ENCODE results near the gene PRR27. TPM values are rescaled to one million over a fixed set of nuclear protein-coding genes. Genes with fewer than 3 reads are reported as not detected.
A peak's percentile ranks its signal among the peaks of the same experiment; 100 is the strongest.
"Not testable (repeated sequence)": the region's sequence is repeated elsewhere in the genome, so short reads cannot be mapped to it uniquely, and the experiment has no call there.

Gene PRR27
- total RNA-seq, 1 experiment from 2014 or later: not detected

DNA sequence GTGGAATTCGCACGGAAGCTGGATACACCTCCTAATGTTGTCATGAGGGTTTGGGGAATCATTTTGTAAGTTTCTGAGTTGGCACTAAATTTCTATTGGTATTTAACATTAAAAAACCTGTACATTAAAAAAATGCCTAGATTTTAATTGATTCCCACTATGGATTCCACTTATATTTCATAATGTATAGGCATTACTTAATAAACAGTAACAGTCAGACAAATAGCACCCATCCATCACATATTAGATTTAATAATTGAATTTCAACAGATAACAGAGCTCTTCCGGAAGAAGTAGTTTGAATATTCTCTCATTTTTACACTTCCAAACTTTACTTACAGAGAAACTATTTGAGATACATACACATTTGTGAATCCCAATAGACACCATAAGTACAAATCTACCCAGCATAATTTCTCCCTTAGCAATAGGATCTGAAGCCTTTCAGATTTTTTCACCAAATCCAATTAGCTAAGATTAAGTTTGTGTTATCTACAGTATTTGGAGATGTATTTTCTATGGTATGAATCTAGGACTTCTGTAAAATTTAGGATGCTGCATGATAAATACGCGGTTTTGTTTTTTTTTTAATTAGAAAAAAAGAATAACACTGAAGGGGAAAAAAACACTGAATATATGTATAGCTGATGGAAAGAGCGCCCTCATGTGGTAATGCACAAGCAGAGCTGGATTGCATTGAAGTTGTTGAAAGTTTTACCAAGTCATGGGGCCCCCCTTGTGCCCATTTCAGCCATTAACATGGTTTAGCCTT, 29.3 kb downstream of the PRR27 start:
- H3K27me3 ChIP-seq: no peaks in the 10 kb centered on the region
- DNase-seq: peak; percentile 30 to 77
- no peak overlapping the region for H3K27ac ChIP-seq
- H3K9me3 ChIP-seq (replicated peaks): no peaks in the 10 kb centered on the region
- H3K4me1 ChIP-seq: no peaks in the 10 kb centered on the region
- H3K4me3 ChIP-seq: no peak overlapping the region
- H3K36me3 ChIP-seq: no peaks in the 10 kb centered on the region

DNA sequence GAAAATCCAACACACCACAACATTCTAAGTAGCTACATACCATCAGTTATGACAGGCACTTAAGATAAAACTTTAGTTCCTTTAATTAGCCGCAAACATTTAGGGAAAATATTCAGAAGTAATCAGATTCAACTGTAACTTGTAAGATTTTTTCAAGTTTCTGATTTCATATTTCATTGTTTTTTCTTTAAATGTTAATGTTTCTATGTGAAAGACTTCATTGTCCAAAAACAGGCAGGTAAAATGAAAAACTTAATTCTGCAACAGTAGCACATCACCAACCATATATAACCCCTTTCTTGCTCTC, 29.9 kb downstream of the PRR27 start:
- H3K9me3 ChIP-seq (replicated peaks): no peaks in the 10 kb centered on the region
- no peaks in the 10 kb centered on the region for H3K27me3 ChIP-seq
- H3K27ac ChIP-seq: no peak overlapping the region
- no peaks in the 10 kb centered on the region for H3K36me3 ChIP-seq
- DNase-seq: no peak
- no peak overlapping the region for H3K4me3 ChIP-seq
- no peaks in the 10 kb centered on the region for H3K4me1 ChIP-seq

GRCh38 chr4:70187216-70187615, 33.2 kb downstream of the PRR27 start:
- DNase-seq: no peak
- no peak overlapping the region for H3K27ac ChIP-seq

GRCh38 chr4:70190579-70190978, 36.5 kb downstream of the PRR27 start:
- no peak overlapping the region for H3K4me3 ChIP-seq
- no peak overlapping the region for H3K27ac ChIP-seq
- no peaks in the 10 kb centered on the region for H3K27me3 ChIP-seq
- no peak for DNase-seq
- no peaks in the 10 kb centered on the region for H3K4me1 ChIP-seq
- H3K36me3 ChIP-seq: no peaks in the 10 kb centered on the region
- H3K9me3 ChIP-seq (replicated peaks): no peaks in the 10 kb centered on the region

More at GRCh38 chr4:70187216-70187615, 33.2 kb downstream of the PRR27 start:
- Histone ChIP-seq H3K36me3 (no peaks in the 10 kb centered on the region), H3K9me3 (replicated peaks) (no peaks in the 10 kb centered on the region), H3K4me1 (no peaks in the 10 kb centered on the region), H3K4me3 (no peak overlapping the region), H3K27me3 (no peaks in the 10 kb centered on the region)

DNA sequence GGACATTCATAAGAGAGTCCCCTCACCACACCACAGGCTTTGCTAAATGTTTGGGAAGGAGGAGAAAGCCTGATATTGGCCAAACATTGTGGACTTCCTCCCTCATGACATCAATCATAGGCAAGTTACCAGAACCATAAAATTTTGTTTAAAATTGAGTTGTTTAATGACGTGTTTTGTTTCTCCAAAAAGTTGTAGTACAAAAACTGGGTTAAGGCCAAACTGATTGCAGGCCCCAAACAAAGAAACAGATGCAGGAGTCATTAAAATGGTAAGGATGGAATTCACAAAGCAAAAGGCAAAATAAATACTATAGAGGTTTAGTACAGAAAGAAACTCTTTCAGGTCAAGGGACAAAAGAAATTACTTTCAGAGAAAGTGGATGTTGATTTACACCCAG, 37.6 kb downstream of the PRR27 start:
- Histone ChIP-seq H3K36me3 (no peaks in the 10 kb centered on the region), H3K27ac (no peak overlapping the region), H3K9me3 (replicated peaks) (no peaks in the 10 kb centered on the region), H3K27me3 (no peaks in the 10 kb centered on the region), H3K4me3 (no peak overlapping the region), H3K4me1 (no peaks in the 10 kb centered on the region)
- no peak for DNase-seq

DNA sequence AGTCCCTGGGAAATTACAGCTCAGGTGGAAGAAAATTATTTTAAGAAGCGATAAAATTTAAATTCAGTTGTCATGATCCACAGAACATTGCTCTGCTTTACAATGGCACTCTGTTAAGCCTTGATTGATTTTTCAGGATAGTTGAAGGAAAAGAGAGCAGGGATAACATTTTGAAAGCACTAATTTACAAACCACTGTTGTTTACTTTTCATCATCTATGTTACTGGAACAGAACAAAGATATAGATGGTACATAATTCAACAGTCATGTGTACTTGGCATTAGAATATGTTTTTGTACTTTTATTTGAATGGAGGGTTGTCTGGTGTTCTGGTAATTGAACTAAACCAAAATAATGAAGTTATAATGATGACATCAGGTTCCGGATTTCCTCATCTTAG, 38.9 kb downstream of the PRR27 start:
- Histone ChIP-seq H3K27ac (no peak overlapping the region), H3K4me1 (no peaks in the 10 kb centered on the region), H3K9me3 (replicated peaks) (no peaks in the 10 kb centered on the region), H3K27me3 (no peaks in the 10 kb centered on the region), H3K4me3 (no peak overlapping the region), H3K36me3 (no peaks in the 10 kb centered on the region)
- no peak for DNase-seq

GRCh38 chr4:70195425-70195824, 41.4 kb downstream of the PRR27 start, which contains the start of gene ODAM:
Gene ODAM (plus strand): TSS chr4:70195725. CDS start chr4:70196544, 819 bp downstream.
- Histone ChIP-seq H3K4me1 (no peaks in the 10 kb centered on the region), H3K36me3 (no peaks in the 10 kb centered on the region), H3K9me3 (replicated peaks) (no peaks in the 10 kb centered on the region), H3K27ac (no peak within 1 kb of the TSS), H3K4me3 (no peak within 1 kb of the TSS), H3K27me3 (no peaks in the 10 kb centered on the region)
- no peak for DNase-seq

- H3K4me1 ChIP-seq: no peaks in the 10 kb centered on the region
- H3K27me3 ChIP-seq: no peaks in the 10 kb centered on the region
- H3K9me3 ChIP-seq (replicated peaks): no peaks in the 10 kb centered on the region
- H3K36me3 ChIP-seq: no peaks in the 10 kb centered on the region
- DNase-seq: no peak
- H3K4me3 ChIP-seq: no peak overlapping the region
- H3K27ac ChIP-seq: no peak overlapping the region
These were observed 42.8 kb downstream of the PRR27 start for GRCh38 chr4:70196857-70197256.

GRCh38 chr4:70197842-70198241, 43.8 kb downstream of the PRR27 start:
- H3K4me3 ChIP-seq: no peak overlapping the region
- H3K4me1 ChIP-seq: no peaks in the 10 kb centered on the region
- no peaks in the 10 kb centered on the region for H3K9me3 ChIP-seq (replicated peaks)
- no peak for DNase-seq
- H3K36me3 ChIP-seq: no peaks in the 10 kb centered on the region
- no peaks in the 10 kb centered on the region for H3K27me3 ChIP-seq
- no peak overlapping the region for H3K27ac ChIP-seq

- H3K4me3 ChIP-seq: no peak overlapping the region
- H3K27ac ChIP-seq: no peak overlapping the region
- DNase-seq: no peak
- H3K27me3 ChIP-seq: no peaks in the 10 kb centered on the region
- no peaks in the 10 kb centered on the region for H3K36me3 ChIP-seq
- no peaks in the 10 kb centered on the region for H3K4me1 ChIP-seq
- H3K9me3 ChIP-seq (replicated peaks): no peaks in the 10 kb centered on the region
These were observed 49.6 kb downstream of the PRR27 start for GRCh38 chr4:70203601-70204000.

DNA sequence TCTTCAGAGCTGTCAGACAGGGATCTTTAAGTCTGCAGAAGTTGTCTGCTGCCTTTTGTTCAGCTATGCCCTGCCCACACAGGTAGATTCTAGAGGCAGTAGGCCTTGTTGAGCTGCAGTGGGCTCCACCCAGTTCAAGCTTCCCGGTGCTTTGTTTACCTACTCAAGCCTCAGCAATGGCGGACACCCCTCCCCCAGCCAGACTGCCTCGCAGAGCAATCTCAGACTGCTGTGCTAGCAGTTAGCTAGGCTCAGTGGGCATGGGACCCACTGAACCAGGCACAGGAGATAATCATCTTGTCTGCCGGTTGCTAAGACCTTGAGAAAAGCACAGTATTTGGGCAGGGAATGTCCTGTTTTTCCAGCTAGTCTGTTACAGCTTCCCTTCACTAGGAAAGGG, 58.7 kb downstream of the PRR27 start:
- not testable (repeated sequence) for H3K9me3 ChIP-seq (replicated peaks); H3K36me3 ChIP-seq; DNase-seq; H3K4me3 ChIP-seq; H3K27ac ChIP-seq; H3K4me1 ChIP-seq; H3K27me3 ChIP-seq

Other genes starting within 250 kb of the PRR27 start
- not detected in 2 replicates for gene CSN1S1, start 223.2 kb upstream of the PRR27 start, total RNA-seq (2014; rRNA removed; shearing (Covaris generic))
- gene CSN2, start 188.5 kb upstream of the PRR27 start, total RNA-seq (2014; rRNA removed; shearing (Covaris generic)): 0.13 TPM in 1 of 2 replicates, not detected in the other
- gene STATH, start 158.3 kb upstream of the PRR27 start, total RNA-seq (2014; rRNA removed; shearing (Covaris generic)): 6.3 and 6.8 TPM in 2 replicates
- 0.36 TPM in 1 of 2 replicates, not detected in the other for gene HTN3, start 125.8 kb upstream of the PRR27 start, total RNA-seq (2014; rRNA removed; shearing (Covaris generic))
- gene HTN1, start 103.8 kb upstream of the PRR27 start, total RNA-seq (2014; rRNA removed; shearing (Covaris generic)): not detected in 2 replicates
- gene ODAM, start 41.5 kb downstream of the PRR27 start, total RNA-seq (2014; rRNA removed; shearing (Covaris generic)): not detected in 2 replicates
- gene FDCSP, start 71.9 kb downstream of the PRR27 start, total RNA-seq (2014; rRNA removed; shearing (Covaris generic)): not detected in 2 replicates
- gene CSN3, start 88.4 kb downstream of the PRR27 start, total RNA-seq (2014; rRNA removed; shearing (Covaris generic)): not detected in 2 replicates
- gene CABS1, start 180.7 kb downstream of the PRR27 start, total RNA-seq (2014; rRNA removed; shearing (Covaris generic)): not detected in 2 replicates
- gene SMR3A, start 206.5 kb downstream of the PRR27 start, total RNA-seq (2014; rRNA removed; shearing (Covaris generic)): not detected in 2 replicates
- not detected in 2 replicates for gene SMR3B, start 228.9 kb downstream of the PRR27 start, total RNA-seq (2014; rRNA removed; shearing (Covaris generic))
- not detected in 2 replicates for gene OPRPN, start 243.7 kb downstream of the PRR27 start, total RNA-seq (2014; rRNA removed; shearing (Covaris generic))